HepG2 (cell line): ENCODE data around the gene TPPP2. TPM values are rescaled to one million over a fixed set of nuclear protein-coding genes. Genes with fewer than 3 reads are reported as not detected.
A peak's percentile ranks its signal among the peaks of the same experiment; 100 is the strongest.

Experiments used
- ARNT ChIP-seq: fragments of 450-650 bp; IDR thresholded peaks from 2 replicates; pipeline ENCODE4 v1.6.1; 2017
- CREM ChIP-seq, 2 experiments: sonication (generic) in 1 of 2; formaldehyde crosslinking in 1 of 2; IDR thresholded peaks; 2 replicates each; pipeline versions ENCODE4 v1.4.0 to v1.6.1; 2016 to 2020; ENCODE audit warnings: antibody characterized with exemption in 1 of 2, mild to moderate bottlenecking in 1 of 2, missing genetic modification reagents in 1 of 2
- HMG20B ChIP-seq: conservative IDR thresholded peaks from 2 replicates; pipeline ENCODE4 v1.6.1; 2016; ENCODE audit warnings: missing genetic modification reagents, missing compliant biosample characterization
- NFIB ChIP-seq: sonication (generic); formaldehyde crosslinking; IDR thresholded peaks from 2 replicates; pipeline ENCODE4 v1.9.0; 2021; ENCODE audit warnings: missing genetic modification reagents, mild to moderate bottlenecking, borderline replicate concordance
- PRMT3 ChIP-seq: sonication (generic); formaldehyde crosslinking; IDR thresholded peaks from 2 replicates; pipeline ENCODE4 v1.8.1; 2022; ENCODE audit warnings: low read depth, mild to moderate bottlenecking, moderate library complexity, missing genetic modification reagents, borderline replicate concordance
- PRPF4 ChIP-seq: fragments of 200-400 bp; formaldehyde crosslinking; IDR thresholded peaks from 2 replicates; pipeline ENCODE4 v1.6.1; 2016; ENCODE audit warnings: low read length, low read depth; ENCODE audit not compliant: poor library complexity, severe bottlenecking
- REL ChIP-seq: sonication (generic); formaldehyde crosslinking; conservative IDR thresholded peaks from 2 replicates; pipeline ENCODE4 v1.8.0; 2022; ENCODE audit warnings: mild to moderate bottlenecking, missing genetic modification reagents, moderate library complexity
- SALL1 ChIP-seq: sonication (generic); formaldehyde crosslinking; IDR thresholded peaks from 2 replicates; pipeline ENCODE4 v1.8.0; 2022; ENCODE audit warnings: mild to moderate bottlenecking, missing genetic modification reagents
- SALL2 ChIP-seq: sonication (generic); formaldehyde crosslinking; IDR thresholded peaks from 2 replicates; pipeline ENCODE4 v1.8.1; 2023; ENCODE audit warnings: mild to moderate bottlenecking, missing genetic modification reagents, inconsistent platforms
- SATB2 ChIP-seq: sonication (generic); formaldehyde crosslinking; IDR thresholded peaks from 2 replicates; pipeline ENCODE4 v1.5.0; 2020; ENCODE audit warnings: missing genetic modification reagents
- ZBTB1 ChIP-seq: sonication (generic); formaldehyde crosslinking; IDR thresholded peaks from 2 replicates; pipeline ENCODE4 v1.4.0; 2020; ENCODE audit warnings: missing genetic modification reagents, borderline replicate concordance
- ZFAT ChIP-seq: sonication (generic); formaldehyde crosslinking; conservative IDR thresholded peaks from 2 replicates; pipeline ENCODE4 v1.8.1; 2023; ENCODE audit warnings: missing genetic modification reagents, inconsistent platforms
- ZNF20 ChIP-seq: sonication (generic); formaldehyde crosslinking; IDR thresholded peaks from 2 replicates; pipeline ENCODE4 v1.4.0; 2020; ENCODE audit warnings: mild to moderate bottlenecking, moderate library complexity, missing genetic modification reagents
- ZNF282 ChIP-seq: fragments of 450-650 bp; IDR thresholded peaks from 2 replicates; pipeline ENCODE4 v1.6.1; 2018; ENCODE audit not compliant: partially characterized antibody
- ZNF33A ChIP-seq: sonication (generic); formaldehyde crosslinking; IDR thresholded peaks from 2 replicates; pipeline ENCODE4 v1.5.1; 2020; ENCODE audit warnings: missing genetic modification reagents, mild to moderate bottlenecking, moderate library complexity, borderline replicate concordance
- ZNF446 ChIP-seq: sonication (generic); formaldehyde crosslinking; IDR thresholded peaks from 2 replicates; pipeline ENCODE4 v1.5.0; 2020; ENCODE audit warnings: mild to moderate bottlenecking, missing genetic modification reagents
- ZNF496 ChIP-seq: sonication (generic); formaldehyde crosslinking; IDR thresholded peaks from 2 replicates; pipeline ENCODE4 v1.8.1; 2023; ENCODE audit warnings: mild to moderate bottlenecking, moderate library complexity, missing genetic modification reagents; ENCODE audit not compliant: insufficient replicate concordance
- ZNF549 ChIP-seq: sonication (generic); formaldehyde crosslinking; IDR thresholded peaks from 2 replicates; pipeline ENCODE4 v1.5.0; 2020; ENCODE audit warnings: missing genetic modification reagents
- ZNF550 ChIP-seq: sonication (generic); formaldehyde crosslinking; IDR thresholded peaks from 2 replicates; pipeline ENCODE4 v1.4.0; 2020; ENCODE audit warnings: mild to moderate bottlenecking, missing genetic modification reagents, borderline replicate concordance
- ZNF878 ChIP-seq: sonication (generic); formaldehyde crosslinking; IDR thresholded peaks from 2 replicates; pipeline ENCODE4 v1.8.1; 2023; ENCODE audit warnings: mild to moderate bottlenecking, missing genetic modification reagents, moderate library complexity
- polyA plus RNA-seq, 8 experiments: library from polyadenylated mRNA; depleted of rRNA in 3 of 8; stranded (reverse) in 7 of 8; unstranded in 1 of 8; fragments of >200 nt; fragmentation: Illumina TruSeq in 4 of 8; extraction: Trizol in 4 of 8; gene quantifications; 2 replicates each; pipeline versions ENCODE4 v1.2.1 to v1.2.3, GENCODE V29; 2011 to 2016; ENCODE audit warnings: low read depth in 4 of 8, missing spikeins in 1 of 8, mixed read lengths in 1 of 8; ENCODE audit not compliant: insufficient read depth in 1 of 8
- total RNA-seq, 5 experiments: library from RNA; depleted of rRNA; stranded (reverse); fragments of >200 nt; fragmentation: Illumina TruSeq; extraction: Trizol; gene quantifications; 2 replicates each; pipeline ENCODE4 v1.2.3, GENCODE V29; 2016; ENCODE audit warnings: low read depth in 1 of 5
- TF ChIP-seq, protein P1 (sequence below): sonication (generic); formaldehyde crosslinking; IDR thresholded peaks from 2 replicates; pipeline ENCODE4 v1.4.0; 2020; ENCODE audit warnings: missing genetic modification reagents, borderline replicate concordance
- TF ChIP-seq, protein P2 (sequence below): sonication (generic); formaldehyde crosslinking; IDR thresholded peaks from 2 replicates; pipeline ENCODE4 v1.8.1; 2022; ENCODE audit warnings: mild to moderate bottlenecking, missing genetic modification reagents
- TF ChIP-seq, protein P3 (sequence below): sonication (generic); formaldehyde crosslinking; conservative IDR thresholded peaks from 2 replicates; pipeline ENCODE4 v1.8.0; 2022; ENCODE audit warnings: low read depth, missing genetic modification reagents
- TF ChIP-seq, protein P4 (sequence below): sonication (generic); formaldehyde crosslinking; IDR thresholded peaks from 2 replicates; pipeline ENCODE4 v1.9.0; 2022; ENCODE audit warnings: low read depth, missing genetic modification reagents

Gene TPPP2
- total and polyA plus RNA-seq, 2 of the 13 experiments (the other 11 are each of a cell fraction or from before 2014, with no cell fraction given) = 0.58 to 4.2 TPM

DNA sequence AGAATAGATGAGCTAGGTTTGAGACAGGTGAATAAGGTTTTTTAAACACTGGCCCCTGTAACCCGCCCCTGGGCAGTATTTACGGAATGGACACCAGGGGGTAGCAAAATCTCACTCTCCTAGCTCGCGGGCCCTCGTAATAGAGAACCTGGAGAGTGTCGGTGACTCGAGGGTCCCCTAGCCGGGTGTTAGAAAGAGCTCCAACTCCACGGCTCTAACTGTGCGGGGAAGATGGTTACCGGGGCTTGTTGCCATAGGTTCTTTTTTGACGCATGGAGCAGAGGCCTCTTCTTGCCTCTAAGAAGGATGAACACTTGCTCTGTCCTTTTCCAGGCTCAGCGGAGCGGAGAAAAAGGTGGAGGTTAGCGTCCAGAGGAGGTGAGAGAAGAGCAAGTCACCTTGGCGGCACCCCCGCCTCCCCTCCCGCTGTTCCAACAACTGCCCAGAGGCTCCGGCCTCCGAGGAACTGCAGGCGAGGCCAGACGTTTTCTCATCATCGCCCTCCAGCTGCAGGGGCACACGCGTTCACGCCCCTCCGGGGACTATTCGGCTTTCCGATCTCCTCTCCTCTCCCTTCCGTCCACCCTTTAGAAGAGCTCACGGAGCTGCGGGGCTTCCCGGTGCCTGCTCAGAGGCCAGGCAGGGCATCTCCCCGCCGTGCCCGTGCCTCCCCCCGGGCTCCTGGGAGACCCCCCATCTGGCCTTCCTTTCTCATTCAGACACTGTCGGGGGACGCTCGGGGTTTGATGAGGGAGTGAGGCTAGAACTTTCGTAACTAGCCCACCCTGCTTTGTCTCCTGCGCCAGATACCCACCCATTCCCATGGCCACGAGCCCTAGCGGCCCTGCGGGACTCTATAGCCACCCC lies 38.7 kb downstream of the TPPP2 start (continued):
- no peak for TF ChIP-seq ZNF878 (CRISPR knock-in tag)
- TF ChIP-seq SALL2 = no peak
- TF ChIP-seq SALL1 (CRISPR knock-in tag) = peak; percentile 32; the same call in 1 of the 2 replicates
- TF ChIP-seq ZNF282 = no peak
- no peak for TF ChIP-seq ZNF496
- no peak for TF ChIP-seq PRMT3
- TF ChIP-seq ZNF33A = no peak
- TF ChIP-seq, protein P1, sequence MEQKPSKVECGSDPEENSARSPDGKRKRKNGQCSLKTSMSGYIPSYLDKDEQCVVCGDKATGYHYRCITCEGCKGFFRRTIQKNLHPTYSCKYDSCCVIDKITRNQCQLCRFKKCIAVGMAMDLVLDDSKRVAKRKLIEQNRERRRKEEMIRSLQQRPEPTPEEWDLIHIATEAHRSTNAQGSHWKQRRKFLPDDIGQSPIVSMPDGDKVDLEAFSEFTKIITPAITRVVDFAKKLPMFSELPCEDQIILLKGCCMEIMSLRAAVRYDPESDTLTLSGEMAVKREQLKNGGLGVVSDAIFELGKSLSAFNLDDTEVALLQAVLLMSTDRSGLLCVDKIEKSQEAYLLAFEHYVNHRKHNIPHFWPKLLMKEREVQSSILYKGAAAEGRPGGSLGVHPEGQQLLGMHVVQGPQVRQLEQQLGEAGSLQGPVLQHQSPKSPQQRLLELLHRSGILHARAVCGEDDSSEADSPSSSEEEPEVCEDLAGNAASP (CRISPR knock-in tag) = no peak
- TF ChIP-seq HMG20B (CRISPR knock-in tag) = no peak
- TF ChIP-seq REL (CRISPR knock-in tag) = no peak
- TF ChIP-seq SATB2 = no peak
- TF ChIP-seq, protein P2, sequence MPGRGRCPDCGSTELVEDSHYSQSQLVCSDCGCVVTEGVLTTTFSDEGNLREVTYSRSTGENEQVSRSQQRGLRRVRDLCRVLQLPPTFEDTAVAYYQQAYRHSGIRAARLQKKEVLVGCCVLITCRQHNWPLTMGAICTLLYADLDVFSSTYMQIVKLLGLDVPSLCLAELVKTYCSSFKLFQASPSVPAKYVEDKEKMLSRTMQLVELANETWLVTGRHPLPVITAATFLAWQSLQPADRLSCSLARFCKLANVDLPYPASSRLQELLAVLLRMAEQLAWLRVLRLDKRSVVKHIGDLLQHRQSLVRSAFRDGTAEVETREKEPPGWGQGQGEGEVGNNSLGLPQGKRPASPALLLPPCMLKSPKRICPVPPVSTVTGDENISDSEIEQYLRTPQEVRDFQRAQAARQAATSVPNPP (CRISPR knock-in tag) = no peak
- TF ChIP-seq, protein P3, sequence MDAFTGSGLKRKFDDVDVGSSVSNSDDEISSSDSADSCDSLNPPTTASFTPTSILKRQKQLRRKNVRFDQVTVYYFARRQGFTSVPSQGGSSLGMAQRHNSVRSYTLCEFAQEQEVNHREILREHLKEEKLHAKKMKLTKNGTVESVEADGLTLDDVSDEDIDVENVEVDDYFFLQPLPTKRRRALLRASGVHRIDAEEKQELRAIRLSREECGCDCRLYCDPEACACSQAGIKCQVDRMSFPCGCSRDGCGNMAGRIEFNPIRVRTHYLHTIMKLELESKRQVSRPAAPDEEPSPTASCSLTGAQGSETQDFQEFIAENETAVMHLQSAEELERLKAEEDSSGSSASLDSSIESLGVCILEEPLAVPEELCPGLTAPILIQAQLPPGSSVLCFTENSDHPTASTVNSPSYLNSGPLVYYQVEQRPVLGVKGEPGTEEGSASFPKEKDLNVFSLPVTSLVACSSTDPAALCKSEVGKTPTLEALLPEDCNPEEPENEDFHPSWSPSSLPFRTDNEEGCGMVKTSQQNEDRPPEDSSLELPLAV (CRISPR knock-in tag) = no peak
- no peak for TF ChIP-seq ZNF550
- TF ChIP-seq, protein P4, sequence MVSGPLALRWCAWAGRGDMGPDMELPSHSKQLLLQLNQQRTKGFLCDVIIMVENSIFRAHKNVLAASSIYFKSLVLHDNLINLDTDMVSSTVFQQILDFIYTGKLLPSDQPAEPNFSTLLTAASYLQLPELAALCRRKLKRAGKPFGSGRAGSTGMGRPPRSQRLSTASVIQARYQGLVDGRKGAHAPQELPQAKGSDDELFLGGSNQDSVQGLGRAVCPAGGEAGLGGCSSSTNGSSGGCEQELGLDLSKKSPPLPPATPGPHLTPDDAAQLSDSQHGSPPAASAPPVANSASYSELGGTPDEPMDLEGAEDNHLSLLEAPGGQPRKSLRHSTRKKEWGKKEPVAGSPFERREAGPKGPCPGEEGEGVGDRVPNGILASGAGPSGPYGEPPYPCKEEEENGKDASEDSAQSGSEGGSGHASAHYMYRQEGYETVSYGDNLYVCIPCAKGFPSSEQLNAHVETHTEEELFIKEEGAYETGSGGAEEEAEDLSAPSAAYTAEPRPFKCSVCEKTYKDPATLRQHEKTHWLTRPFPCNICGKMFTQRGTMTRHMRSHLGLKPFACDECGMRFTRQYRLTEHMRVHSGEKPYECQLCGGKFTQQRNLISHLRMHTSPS (CRISPR knock-in tag) = no peak
- no peak for TF ChIP-seq PRPF4
- no peak for TF ChIP-seq ZNF549 (CRISPR knock-in tag)
- no peak for TF ChIP-seq ZFAT (CRISPR knock-in tag)
- no peak for TF ChIP-seq NFIB (CRISPR knock-in tag)
- no peak; the same call in 1 of the 2 replicates for TF ChIP-seq CREM (IDR thresholded peaks at IDR 0.05)
- no peak for TF ChIP-seq CREM (CRISPR knock-in tag; IDR thresholded peaks at IDR 0.05)
- TF ChIP-seq ZNF20 = no peak
- peak; percentile 90 for TF ChIP-seq ZNF446 (CRISPR knock-in tag)
- no peak for TF ChIP-seq ARNT
- TF ChIP-seq ZBTB1 (CRISPR knock-in tag) = no peak
